ENCODE data around the gene AQP12B. TPM values are rescaled to one million over a fixed set of nuclear protein-coding genes. Genes with fewer than 3 reads are reported as not detected.
A peak's percentile ranks its signal among the peaks of the same experiment; 100 is the strongest.

Gene AQP12B
- total and polyA plus RNA-seq, 9 donors = 0.24 to 1.7 (median 1.0) TPM; not detected in 1

- no peaks in the 10 kb centered on the region for H3K9me3 ChIP-seq (replicated peaks; ENCODE audit: control insufficient read depth, low read depth, low read length)
- 82% methylated on average over 8 of the region's 9 CpGs for WGBS (ENCODE audit: insufficient coverage)
- H3K27me3 ChIP-seq (ENCODE audit: control insufficient read depth, insufficient read depth, low read length) = peaks cover 11% of the 10 kb centered on the region
- no peaks in the 10 kb centered on the region for H3K4me1 ChIP-seq (ENCODE audit: control insufficient read depth, insufficient read depth, low read length)
- no peak overlapping the region for H3K4me3 ChIP-seq (ENCODE audit: low read length)
- no peak for DNase-seq
- H3K36me3 ChIP-seq (ENCODE audit: control insufficient read depth, insufficient read depth, low read length) = no peaks in the 10 kb centered on the region
- H3K27ac ChIP-seq (ENCODE audit: low read length) = no peak overlapping the region
Measured at GRCh38 chr2:240711296-240711695, 28.6 kb upstream of the AQP12B start.

- Histone ChIP-seq H3K4me1 (ENCODE audit: control insufficient read depth, insufficient read depth, low read length) (no peaks in the 10 kb centered on the region), H3K27ac (ENCODE audit: low read length) (no peak overlapping the region), H3K36me3 (ENCODE audit: control insufficient read depth, insufficient read depth, low read length) (no peaks in the 10 kb centered on the region), H3K4me3 (ENCODE audit: low read length) (no peak overlapping the region), H3K27me3 (ENCODE audit: control insufficient read depth, insufficient read depth, low read length) (peaks cover 11% of the 10 kb centered on the region), H3K9me3 (replicated peaks; ENCODE audit: control insufficient read depth, low read depth, low read length) (no peaks in the 10 kb centered on the region)
- WGBS (ENCODE audit: insufficient coverage) = 77% methylated on average over 4 of the region's 7 CpGs
- no peak for DNase-seq
Measured at GRCh38 chr2:240708457-240708856, 25.8 kb upstream of the AQP12B start.

- 48% methylated on average over 3 of the region's 10 CpGs for WGBS (ENCODE audit: insufficient coverage)
- Histone ChIP-seq H3K9me3 (replicated peaks; ENCODE audit: control insufficient read depth, low read depth, low read length) (no peaks in the 10 kb centered on the region), H3K4me3 (ENCODE audit: low read length) (no peak overlapping the region), H3K4me1 (ENCODE audit: control insufficient read depth, insufficient read depth, low read length) (no peaks in the 10 kb centered on the region), H3K27me3 (ENCODE audit: control insufficient read depth, insufficient read depth, low read length) (peaks cover 13% of the 10 kb centered on the region), H3K27ac (ENCODE audit: low read length) (no peak overlapping the region), H3K36me3 (ENCODE audit: control insufficient read depth, insufficient read depth, low read length) (no peaks in the 10 kb centered on the region)
- DNase-seq = no peak
Measured at GRCh38 chr2:240707821-240708220, 25.1 kb upstream of the AQP12B start.

- no peak overlapping the region for H3K4me3 ChIP-seq (ENCODE audit: low read length)
- H3K4me1 ChIP-seq (ENCODE audit: control insufficient read depth, insufficient read depth, low read length) = no peaks in the 10 kb centered on the region
- DNase-seq = no peak
- peaks cover 15% of the 10 kb centered on the region for H3K27me3 ChIP-seq (ENCODE audit: control insufficient read depth, insufficient read depth, low read length)
- no peak overlapping the region for H3K27ac ChIP-seq (ENCODE audit: low read length)
- 67% methylated on average over 5 of the region's 15 CpGs for WGBS (ENCODE audit: insufficient coverage)
- no peaks in the 10 kb centered on the region for H3K9me3 ChIP-seq (replicated peaks; ENCODE audit: control insufficient read depth, low read depth, low read length)
- no peaks in the 10 kb centered on the region for H3K36me3 ChIP-seq (ENCODE audit: control insufficient read depth, insufficient read depth, low read length)
Measured at GRCh38 chr2:240707043-240707756, 24.5 kb upstream of the AQP12B start.

- Histone ChIP-seq H3K27ac (ENCODE audit: low read length) (no peak overlapping the region), H3K4me3 (ENCODE audit: low read length) (no peak overlapping the region), H3K36me3 (ENCODE audit: control insufficient read depth, insufficient read depth, low read length) (no peaks in the 10 kb centered on the region), H3K4me1 (ENCODE audit: control insufficient read depth, insufficient read depth, low read length) (no peaks in the 10 kb centered on the region), H3K9me3 (replicated peaks; ENCODE audit: control insufficient read depth, low read depth, low read length) (no peaks in the 10 kb centered on the region), H3K27me3 (ENCODE audit: control insufficient read depth, insufficient read depth, low read length) (peaks cover 15% of the 10 kb centered on the region)
- WGBS (ENCODE audit: insufficient coverage) = 66% methylated on average over 8 of the region's 12 CpGs
- DNase-seq = peak; percentile 48
Measured at GRCh38 chr2:240705204-240705791, 22.6 kb upstream of the AQP12B start.

- H3K27me3 ChIP-seq (ENCODE audit: control insufficient read depth, insufficient read depth, low read length) = peaks cover 14% of the 10 kb centered on the region
- H3K27ac ChIP-seq (ENCODE audit: low read length) = no peak overlapping the region
- no peak overlapping the region for H3K4me3 ChIP-seq (ENCODE audit: low read length)
- DNase-seq = no peak
- H3K36me3 ChIP-seq (ENCODE audit: control insufficient read depth, insufficient read depth, low read length) = no peaks in the 10 kb centered on the region
- no peaks in the 10 kb centered on the region for H3K4me1 ChIP-seq (ENCODE audit: control insufficient read depth, insufficient read depth, low read length)
- 57% methylated on average over 18 of the region's 19 CpGs for WGBS (ENCODE audit: insufficient coverage)
- H3K9me3 ChIP-seq (replicated peaks; ENCODE audit: control insufficient read depth, low read depth, low read length) = no peaks in the 10 kb centered on the region
Measured at GRCh38 chr2:240704651-240705050, 22.0 kb upstream of the AQP12B start.

- H3K4me3 ChIP-seq (ENCODE audit: low read length) = no peak overlapping the region
- peaks cover 12% of the 10 kb centered on the region for H3K27me3 ChIP-seq (ENCODE audit: control insufficient read depth, insufficient read depth, low read length)
- WGBS (ENCODE audit: insufficient coverage) = 70% methylated on average over 8 of the region's 18 CpGs
- H3K36me3 ChIP-seq (ENCODE audit: control insufficient read depth, insufficient read depth, low read length) = no peaks in the 10 kb centered on the region
- DNase-seq = no peak
- no peak overlapping the region for H3K27ac ChIP-seq (ENCODE audit: low read length)
- no peaks in the 10 kb centered on the region for H3K4me1 ChIP-seq (ENCODE audit: control insufficient read depth, insufficient read depth, low read length)
- no peaks in the 10 kb centered on the region for H3K9me3 ChIP-seq (replicated peaks; ENCODE audit: control insufficient read depth, low read depth, low read length)
Measured at GRCh38 chr2:240703417-240704341, 21.0 kb upstream of the AQP12B start.

GRCh38 chr2:240702640-240703011 is 19.9 kb upstream of the AQP12B start:
- H3K27me3 ChIP-seq (ENCODE audit: control insufficient read depth, insufficient read depth, low read length) = peaks cover 9% of the 10 kb centered on the region
- no peak overlapping the region for H3K27ac ChIP-seq (ENCODE audit: low read length)
- H3K4me3 ChIP-seq (ENCODE audit: low read length) = no peak overlapping the region
- H3K9me3 ChIP-seq (replicated peaks; ENCODE audit: control insufficient read depth, low read depth, low read length) = no peaks in the 10 kb centered on the region
- no peaks in the 10 kb centered on the region for H3K4me1 ChIP-seq (ENCODE audit: control insufficient read depth, insufficient read depth, low read length)
- no peaks in the 10 kb centered on the region for H3K36me3 ChIP-seq (ENCODE audit: control insufficient read depth, insufficient read depth, low read length)
- 83% methylated on average over 9 of the region's 9 CpGs for WGBS (ENCODE audit: insufficient coverage)
- DNase-seq = no peak

- no peak for DNase-seq
- no peak overlapping the region for H3K27ac ChIP-seq (ENCODE audit: low read length)
- H3K27me3 ChIP-seq (ENCODE audit: control insufficient read depth, insufficient read depth, low read length) = peaks cover 4% of the 10 kb centered on the region
- H3K4me3 ChIP-seq (ENCODE audit: low read length) = no peak overlapping the region
- H3K4me1 ChIP-seq (ENCODE audit: control insufficient read depth, insufficient read depth, low read length) = no peaks in the 10 kb centered on the region
- 90% methylated on average over 25 of the region's 30 CpGs for WGBS (ENCODE audit: insufficient coverage)
- no peaks in the 10 kb centered on the region for H3K36me3 ChIP-seq (ENCODE audit: control insufficient read depth, insufficient read depth, low read length)
- H3K9me3 ChIP-seq (replicated peaks; ENCODE audit: control insufficient read depth, low read depth, low read length) = no peaks in the 10 kb centered on the region
Measured at GRCh38 chr2:240701736-240702639, 19.3 kb upstream of the AQP12B start.

Data from muscle of leg (tissue), 11 donors.